ENCODE results near the gene GEMIN4. TPM values are rescaled to one million over a fixed set of nuclear protein-coding genes. Genes with fewer than 3 reads are reported as not detected.

Gene GEMIN4
- polyA plus RNA-seq, 1 donor (not counting 4 experiments of a cell fraction or from before 2014, with no cell fraction given) = 29.5 TPM

- dilution Hi-C loops (cut with MboI; ENCODE audit: extremely low pct_ligation_motif_present, low sequenced_read_pairs) = no loop called here
- Histone ChIP-seq H3K4me3 (ENCODE audit: control insufficient read depth in 2 of 3, extremely low read depth in 1 of 3, insufficient read depth in 2 of 3, low read depth in 1 of 3, low read length in 3 of 3) (peak overlapping the region in 1 of 3 experiments; percentile 58), H3K36me3 (ENCODE audit: control insufficient read depth in 2 of 2, extremely low read depth in 1 of 2, insufficient read depth in 2 of 2, low read length in 2 of 2) (no peaks in the 10 kb centered on the region), H3K9me1 (ENCODE audit: control insufficient read depth, extremely low read depth, insufficient read depth, low read length) (no peaks in the 10 kb centered on the region), H2AFZ (ENCODE audit: control insufficient read depth, low read length) (peak overlapping the region; percentile 56), H3K4me2 (ENCODE audit: control insufficient read depth, extremely low read depth, insufficient read depth, low read depth, low read length) (peak overlapping the region; percentile 92), H4K20me1 (ENCODE audit: control insufficient read depth, extremely low read depth, insufficient read depth, low read length) (no peaks in the 10 kb centered on the region), H3K79me2 (ENCODE audit: control insufficient read depth, insufficient read depth, low read length) (no peaks in the 10 kb centered on the region), H3K27ac (ENCODE audit: control insufficient read depth, insufficient read depth, low read length) (peak overlapping the region; percentile 83), H3K9ac (ENCODE audit: control insufficient read depth, extremely low read depth, insufficient read depth, low read length) (peak overlapping the region; percentile 70), H3K4me1 (ENCODE audit: control insufficient read depth, extremely low read depth, insufficient read depth, low read length) (peaks cover 53% of the 10 kb centered on the region), H3K27me3 (ENCODE audit: control insufficient read depth, extremely low read depth, insufficient read depth, low read length) (no peaks in the 10 kb centered on the region), H3K9me3 (ENCODE audit: control insufficient read depth, low read depth, low read length) (no peaks in the 10 kb centered on the region)
- DNase-seq (ENCODE audit: low read depth, low spot score) = no peak
- peak; percentile 78 for FAIRE-seq
- TF ChIP-seq EZH2 (IDR thresholded peaks at IDR 0.05; ENCODE audit: low read length) (no peak), CTCF (optimal IDR thresholded peaks at IDR 0.05 in 1 of 3, IDR thresholded peaks at IDR 0.05 in 1 of 3, conservative IDR thresholded peaks at IDR 0.05 in 1 of 3; ENCODE audit: extremely low read depth in 1 of 3, insufficient read depth in 2 of 3, low read length in 3 of 3) (no peak)
Observed at GRCh38 chr17:726271-726919, 25.7 kb downstream of the GEMIN4 start.

- TF ChIP-seq CTCF (optimal IDR thresholded peaks at IDR 0.05 in 1 of 3, IDR thresholded peaks at IDR 0.05 in 1 of 3, conservative IDR thresholded peaks at IDR 0.05 in 1 of 3; ENCODE audit: extremely low read depth in 1 of 3, insufficient read depth in 2 of 3, low read length in 3 of 3) (no peak), EZH2 (IDR thresholded peaks at IDR 0.05; ENCODE audit: low read length) (no peak)
- no peaks in the 10 kb centered on the region for H3K9me3 ChIP-seq (ENCODE audit: control insufficient read depth, low read depth, low read length)
- H3K36me3 ChIP-seq (ENCODE audit: control insufficient read depth in 2 of 2, extremely low read depth in 1 of 2, insufficient read depth in 2 of 2, low read length in 2 of 2) = no peaks in the 10 kb centered on the region
- H3K4me2 ChIP-seq (ENCODE audit: control insufficient read depth, extremely low read depth, insufficient read depth, low read depth, low read length) = peak overlapping the region; percentile 92
- H3K79me2 ChIP-seq (ENCODE audit: control insufficient read depth, insufficient read depth, low read length) = no peaks in the 10 kb centered on the region
- H3K4me3 ChIP-seq (ENCODE audit: control insufficient read depth in 2 of 3, extremely low read depth in 1 of 3, insufficient read depth in 2 of 3, low read depth in 1 of 3, low read length in 3 of 3) = peak overlapping the region in 1 of 3 experiments; percentile 58
- no peak overlapping the region for H2AFZ ChIP-seq (ENCODE audit: control insufficient read depth, low read length)
- H3K4me1 ChIP-seq (ENCODE audit: control insufficient read depth, extremely low read depth, insufficient read depth, low read length) = peaks cover 52% of the 10 kb centered on the region
- peak overlapping the region; percentile 70 for H3K9ac ChIP-seq (ENCODE audit: control insufficient read depth, extremely low read depth, insufficient read depth, low read length)
- H3K27me3 ChIP-seq (ENCODE audit: control insufficient read depth, extremely low read depth, insufficient read depth, low read length) = no peaks in the 10 kb centered on the region
- FAIRE-seq (peak; percentile 73), DNase-seq (ENCODE audit: low read depth, low spot score) (no peak)
- H3K27ac ChIP-seq (ENCODE audit: control insufficient read depth, insufficient read depth, low read length) = peak overlapping the region; percentile 83
- H3K9me1 ChIP-seq (ENCODE audit: control insufficient read depth, extremely low read depth, insufficient read depth, low read length) = no peaks in the 10 kb centered on the region
- H4K20me1 ChIP-seq (ENCODE audit: control insufficient read depth, extremely low read depth, insufficient read depth, low read length) = no peaks in the 10 kb centered on the region
- dilution Hi-C loops (cut with MboI; ENCODE audit: extremely low pct_ligation_motif_present, low sequenced_read_pairs) = no loop called here
Observed at GRCh38 chr17:725746-726145, 26.3 kb downstream of the GEMIN4 start.

Data from keratinocyte (primary cell).